ENCODE results near the gene RBM19. TPM values are rescaled to one million over a fixed set of nuclear protein-coding genes. Genes with fewer than 3 reads are reported as not detected.

Gene RBM19
- total and polyA plus RNA-seq, 2 donors (not counting 3 experiments of a cell fraction or from before 2014, with no cell fraction given): 13.2 to 34.4 TPM

DNA sequence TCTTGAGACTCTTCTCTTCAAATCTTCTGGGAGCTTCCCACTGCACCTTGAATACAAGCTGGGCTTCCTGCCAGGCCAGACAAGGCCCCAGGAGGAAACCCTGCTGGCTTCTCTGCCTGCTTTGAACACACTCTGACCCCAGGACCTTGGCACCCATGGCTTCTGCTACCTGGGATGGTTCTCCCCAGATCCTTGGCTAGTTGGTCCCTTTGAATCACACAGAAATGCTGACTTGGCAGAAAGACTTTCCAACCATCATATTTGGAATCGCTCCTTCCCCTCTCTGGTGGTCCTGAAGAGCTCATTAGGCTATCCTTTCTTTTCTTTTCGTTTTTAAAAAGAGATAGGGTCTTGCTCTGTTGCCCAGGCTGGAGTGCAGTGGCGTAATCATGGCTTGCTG is 132.7 kb downstream of the RBM19 start:
- Histone ChIP-seq H3K79me2 (ENCODE audit: control insufficient read depth, insufficient read depth, low read length) (no peaks in the 10 kb centered on the region), H3K27ac (ENCODE audit: insufficient read depth, low read depth, low read length) (no peak overlapping the region), H3K4me3 (replicated peaks in 1 of 3; ENCODE audit: insufficient read depth in 1 of 3, low read depth in 1 of 3, low read length in 3 of 3) (no peak overlapping the region), H3K4me1 (ENCODE audit: control insufficient read depth, extremely low read depth, insufficient read depth, low read length) (peaks cover 13% of the 10 kb centered on the region), H3K9me3 (replicated peaks; ENCODE audit: control insufficient read depth, insufficient read depth, low read length) (no peaks in the 10 kb centered on the region), H3K4me2 (ENCODE audit: insufficient read depth, low read length) (no peak overlapping the region), H4K20me1 (replicated peaks; ENCODE audit: control insufficient read depth, extremely low read depth, insufficient read depth, low read length) (no peaks in the 10 kb centered on the region), H3K9me1 (replicated peaks; ENCODE audit: control insufficient read depth, extremely low read depth, insufficient read depth, low read length) (no peaks in the 10 kb centered on the region), H3K36me3 (ENCODE audit: control insufficient read depth in 2 of 2, extremely low read depth in 1 of 2, insufficient read depth in 2 of 2, low read length in 2 of 2) (no peaks in the 10 kb centered on the region), H2AFZ (ENCODE audit: low read depth, low read length) (no peak overlapping the region), H3K9ac (replicated peaks; ENCODE audit: extremely low read depth, insufficient read depth, low read length) (no peak overlapping the region), H3K27me3 (ENCODE audit: control insufficient read depth in 2 of 2, insufficient read depth in 2 of 2, low read length in 2 of 2) (no peaks in the 10 kb centered on the region)
- dilution Hi-C loops (cut with MboI; ENCODE audit: extremely low pct_ligation_motif_present, low sequenced_read_pairs) (no loop called here), intact Hi-C loops (cut with micrococcal nuclease) (loop anchor here (5.0 kb wide), 2 partner anchors 79 to 371 kb away; no protein-coding TSS in a partner anchor)
- ChIA-PET POLR2A (no interaction called here), CTCF (interaction anchor here (0.8 to 1.4 kb wide), 2 partner anchors 10 to 80 kb away, joined by 3 read pairs; no protein-coding TSS in a partner anchor)
- BruUV-seq (replicated peaks): no TSS peak
- no peak for FAIRE-seq
- DNase-seq (ENCODE audit: low read depth, low spot score): no peak
- TF ChIP-seq MYC (IDR thresholded peaks at IDR 0.05; ENCODE audit: low read depth, low read length) (no peak), GATA2 (IDR thresholded peaks at IDR 0.05; ENCODE audit: insufficient read depth, insufficient read length, low read depth, low read length) (no peak), POLR2AphosphoS5 (IDR thresholded peaks at IDR 0.05; ENCODE audit: insufficient read depth, low read depth, low read length) (no peak), JUN (IDR thresholded peaks at IDR 0.05; ENCODE audit: borderline replicate concordance, insufficient read depth, insufficient read length, low read depth) (no peak)

DNA sequence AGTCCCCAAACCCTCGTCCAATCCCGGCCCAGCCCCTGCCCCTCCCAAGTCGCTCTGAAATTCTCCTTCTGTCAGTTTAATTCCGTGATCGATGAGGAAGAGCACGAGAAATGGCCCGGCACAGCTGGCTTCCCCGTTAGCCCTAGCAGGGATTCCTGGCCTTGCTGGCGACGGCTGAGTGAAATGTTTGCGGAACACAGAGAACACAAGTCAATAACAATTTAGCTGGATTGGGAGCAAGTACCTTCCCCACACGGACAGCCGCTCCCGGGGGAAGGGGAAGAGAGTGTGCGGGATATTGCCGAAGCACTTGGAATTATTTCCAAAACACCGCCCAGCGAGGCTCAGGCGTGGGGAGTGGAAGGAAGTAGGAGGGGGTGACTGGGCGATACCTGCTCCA is 134.6 kb downstream of the RBM19 start:
- peak overlapping the region; percentile 36 for H3K4me2 ChIP-seq (ENCODE audit: insufficient read depth, low read length)
- no peaks in the 10 kb centered on the region for H3K9me3 ChIP-seq (replicated peaks; ENCODE audit: control insufficient read depth, insufficient read depth, low read length)
- peak overlapping the region; percentile 11 for H3K9ac ChIP-seq (replicated peaks; ENCODE audit: extremely low read depth, insufficient read depth, low read length)
- no peaks in the 10 kb centered on the region for H3K27me3 ChIP-seq (ENCODE audit: control insufficient read depth in 2 of 2, insufficient read depth in 2 of 2, low read length in 2 of 2)
- intact Hi-C loops (cut with micrococcal nuclease): loop anchor here (5.0 kb wide), 2 partner anchors 81 to 369 kb away; no protein-coding TSS in a partner anchor
- no peak for FAIRE-seq
- ChIA-PET CTCF (interaction anchor here (1.0 to 1.5 kb wide), 2 partner anchors 33 to 70 kb away, joined by 3 read pairs; no protein-coding TSS in a partner anchor), POLR2A (no interaction called here)
- no peak overlapping the region for H3K4me3 ChIP-seq (replicated peaks in 1 of 3; ENCODE audit: insufficient read depth in 1 of 3, low read depth in 1 of 3, low read length in 3 of 3)
- H3K9me1 ChIP-seq (replicated peaks; ENCODE audit: control insufficient read depth, extremely low read depth, insufficient read depth, low read length): no peaks in the 10 kb centered on the region
- dilution Hi-C loops (cut with MboI; ENCODE audit: extremely low pct_ligation_motif_present, low sequenced_read_pairs): no loop called here
- no peaks in the 10 kb centered on the region for H3K79me2 ChIP-seq (ENCODE audit: control insufficient read depth, insufficient read depth, low read length)
- no peak for TF ChIP-seq MYC (IDR thresholded peaks at IDR 0.05; ENCODE audit: low read depth, low read length)
- no peak for TF ChIP-seq POLR2A (IDR thresholded peaks at IDR 0.05; ENCODE audit: low read depth, low read length)
- TF ChIP-seq EZH2 (IDR thresholded peaks at IDR 0.05; ENCODE audit: borderline replicate concordance, low read depth, low read length, severe bottlenecking): no peak
- TF ChIP-seq GATA2 (IDR thresholded peaks at IDR 0.05; ENCODE audit: insufficient read depth, insufficient read length, low read depth, low read length): no peak
- TF ChIP-seq, protein P1, sequence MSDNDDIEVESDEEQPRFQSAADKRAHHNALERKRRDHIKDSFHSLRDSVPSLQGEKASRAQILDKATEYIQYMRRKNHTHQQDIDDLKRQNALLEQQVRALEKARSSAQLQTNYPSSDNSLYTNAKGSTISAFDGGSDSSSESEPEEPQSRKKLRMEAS (IDR thresholded peaks at IDR 0.05; ENCODE audit: insufficient read depth, insufficient read length): no peak
- no peak for TF ChIP-seq JUN (IDR thresholded peaks at IDR 0.05; ENCODE audit: borderline replicate concordance, insufficient read depth, insufficient read length, low read depth)
- TF ChIP-seq, protein P2, sequence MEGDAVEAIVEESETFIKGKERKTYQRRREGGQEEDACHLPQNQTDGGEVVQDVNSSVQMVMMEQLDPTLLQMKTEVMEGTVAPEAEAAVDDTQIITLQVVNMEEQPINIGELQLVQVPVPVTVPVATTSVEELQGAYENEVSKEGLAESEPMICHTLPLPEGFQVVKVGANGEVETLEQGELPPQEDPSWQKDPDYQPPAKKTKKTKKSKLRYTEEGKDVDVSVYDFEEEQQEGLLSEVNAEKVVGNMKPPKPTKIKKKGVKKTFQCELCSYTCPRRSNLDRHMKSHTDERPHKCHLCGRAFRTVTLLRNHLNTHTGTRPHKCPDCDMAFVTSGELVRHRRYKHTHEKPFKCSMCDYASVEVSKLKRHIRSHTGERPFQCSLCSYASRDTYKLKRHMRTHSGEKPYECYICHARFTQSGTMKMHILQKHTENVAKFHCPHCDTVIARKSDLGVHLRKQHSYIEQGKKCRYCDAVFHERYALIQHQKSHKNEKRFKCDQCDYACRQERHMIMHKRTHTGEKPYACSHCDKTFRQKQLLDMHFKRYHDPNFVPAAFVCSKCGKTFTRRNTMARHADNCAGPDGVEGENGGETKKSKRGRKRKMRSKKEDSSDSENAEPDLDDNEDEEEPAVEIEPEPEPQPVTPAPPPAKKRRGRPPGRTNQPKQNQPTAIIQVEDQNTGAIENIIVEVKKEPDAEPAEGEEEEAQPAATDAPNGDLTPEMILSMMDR (IDR thresholded peaks at IDR 0.05; ENCODE audit: extremely low read depth in 1 of 2, insufficient read depth in 1 of 2, low read depth in 1 of 2, low read length in 2 of 2): no peak
- TF ChIP-seq FOS (IDR thresholded peaks at IDR 0.05; ENCODE audit: borderline replicate concordance, insufficient read depth, low read length): no peak
- TF ChIP-seq POLR2AphosphoS5 (IDR thresholded peaks at IDR 0.05; ENCODE audit: insufficient read depth, low read depth, low read length): no peak
- H4K20me1 ChIP-seq (replicated peaks; ENCODE audit: control insufficient read depth, extremely low read depth, insufficient read depth, low read length): no peaks in the 10 kb centered on the region
- H2AFZ ChIP-seq (ENCODE audit: low read depth, low read length): no peak overlapping the region
- peak; percentile 18 for DNase-seq (ENCODE audit: low read depth, low spot score)
- H3K4me1 ChIP-seq (ENCODE audit: control insufficient read depth, extremely low read depth, insufficient read depth, low read length): peaks cover 13% of the 10 kb centered on the region
- H3K27ac ChIP-seq (ENCODE audit: insufficient read depth, low read depth, low read length): peak overlapping the region; percentile 42
- no TSS peak for BruUV-seq (replicated peaks)
- H3K36me3 ChIP-seq (ENCODE audit: control insufficient read depth in 2 of 2, extremely low read depth in 1 of 2, insufficient read depth in 2 of 2, low read length in 2 of 2): no peaks in the 10 kb centered on the region

Data from endothelial cell of umbilical vein (primary cell).